Kidney (tissue), 14 donors: ENCODE measurements around the gene SCN10A. TPM values are rescaled to one million over a fixed set of nuclear protein-coding genes. Genes with fewer than 3 reads are reported as not detected.

Experiments
- DNase-seq, 5 donors: peaks; one replicate each; pipeline ENCODE4 v3.0.0-alpha.2; 2013 to 2020
- FAIRE-seq: peaks from 2 replicates; lab custom pipeline; 2012; peaks lifted over from hg19 to GRCh38; lab: Jason Lieb, UNC
- H3K27ac ChIP-seq, 2 donors: one replicate each; pipeline ENCODE4 v1.7.0; 2013; ENCODE audit warnings: low read depth in 2 of 2, low read length in 2 of 2, inconsistent platforms in 1 of 2
- H3K27me3 ChIP-seq: one replicate; pipeline ENCODE4 v1.7.1; 2013; ENCODE audit warnings: low read length, inconsistent platforms; ENCODE audit not compliant: control insufficient read depth, insufficient read depth
- H3K36me3 ChIP-seq, 3 donors: one replicate each; pipeline versions ENCODE4 v1.7.0 to v1.7.1; 2013; ENCODE audit warnings: low read length in 3 of 3, control low read depth in 1 of 3, inconsistent platforms in 1 of 3; ENCODE audit not compliant: insufficient read depth in 3 of 3, control insufficient read depth in 2 of 3
- H3K4me1 ChIP-seq, 3 donors: one replicate each; pipeline versions ENCODE4 v1.7.0 to v1.7.1; 2013; ENCODE audit warnings: low read length in 3 of 3, inconsistent platforms in 1 of 3, low read depth in 1 of 3; ENCODE audit not compliant: control insufficient read depth in 2 of 3, insufficient read depth in 2 of 3
- H3K4me3 ChIP-seq, 3 donors: one replicate each; pipeline versions ENCODE4 v1.7.0 to v1.8.1; 2013; ENCODE audit warnings: low read length in 3 of 3, control low read depth in 1 of 3, inconsistent platforms in 1 of 3
- H3K9ac ChIP-seq, 3 donors: one replicate each; pipeline versions ENCODE4 v1.7.0 to v1.7.1; 2013; ENCODE audit warnings: low read length in 3 of 3, control low read depth in 1 of 3, inconsistent platforms in 1 of 3
- H3K9me3 ChIP-seq, 3 donors: one replicate each; pipeline versions ENCODE4 v1.7.0 to v1.7.1; 2013; ENCODE audit warnings: low read length in 3 of 3, control low read depth in 1 of 3, inconsistent platforms in 1 of 3; ENCODE audit not compliant: control insufficient read depth in 2 of 3, insufficient read depth in 1 of 3
- CTCF ChIP-seq: IDR thresholded peaks from 3 replicates; pipeline ENCODE4 v1.5.1; 2012; ENCODE audit warnings: mild to moderate bottlenecking, moderate library complexity, borderline replicate concordance; ENCODE audit not compliant: insufficient read depth; ENCODE audit errors: extremely low read depth
- intact Hi-C: fragments of 100-400 bp; cut with DNase I; formaldehyde crosslinking; loops from one replicate; pipeline ENCODE4 v1.11.1; 2022
- polyA plus RNA-seq: library from polyadenylated mRNA; stranded (reverse); fragments of 350-450 nt; fragmentation: Illumina TruSeq; extraction: RNeasy Lipid Tissue Mini Kit (QIAGEN cat#74804); gene quantifications from one replicate; pipeline ENCODE4 v1.2.3, GENCODE V29; 2014; ENCODE audit warnings: low read depth, low replicate concordance; ENCODE audit not compliant: insufficient read depth
- total RNA-seq: library from RNA; stranded (reverse); fragmentation: NEBNext Ultra II Directional; extraction: Animal tissue kit (Norgen Biotek cat#: 25700); gene quantifications from one replicate; pipeline ENCODE4 v1.2.1, GENCODE V29; 2021
- donor health status: control.
- donor health status: control.
- donor health status: control.
- donor health status: control.
- donor health status: control.
- donor health status: DM: yes; HTN: yes; CAD: no.
- donor health status: Normal renal cell carcinoma (clear cell type).

The SCN10A gene
- total and polyA plus RNA-seq, 2 donors from 2014 or later: not detected

- Histone ChIP-seq H3K27me3 (no peaks in the 10 kb centered on the region), H3K4me1 (no peaks in the 10 kb centered on the region), H3K36me3 (no peaks in the 10 kb centered on the region), H3K4me3 (no peak overlapping the region), H3K27ac (no peak overlapping the region), H3K9ac (no peak overlapping the region), H3K9me3 (no peaks in the 10 kb centered on the region)
- DNase-seq (peak in 4 of 5 donors; percentile 79 to 95 (median 89)), FAIRE-seq (no peak)
- no peak for TF ChIP-seq CTCF
- intact Hi-C loops: no loop called here
Measured at GRCh38 chr3:38805765-38806386, 10.1 kb downstream of the SCN10A start.

- no peak for TF ChIP-seq CTCF
- Histone ChIP-seq H3K4me3 (no peak overlapping the region), H3K27ac (no peak overlapping the region), H3K9me3 (no peaks in the 10 kb centered on the region), H3K27me3 (no peaks in the 10 kb centered on the region), H3K36me3 (no peaks in the 10 kb centered on the region), H3K9ac (no peak overlapping the region), H3K4me1 (no peaks in the 10 kb centered on the region)
- no peak for FAIRE-seq
- no peak for DNase-seq
- intact Hi-C loops: no loop called here
Measured at GRCh38 chr3:38805004-38805403, 11.0 kb downstream of the SCN10A start.

GRCh38 chr3:38800511-38800910 lies 15.5 kb downstream of the SCN10A start:
- FAIRE-seq (no peak), DNase-seq (no peak)
- no peak for TF ChIP-seq CTCF
- no peaks in the 10 kb centered on the region for H3K9me3 ChIP-seq
- no peak overlapping the region for H3K9ac ChIP-seq
- no peaks in the 10 kb centered on the region for H3K27me3 ChIP-seq
- H3K4me1 ChIP-seq: no peaks in the 10 kb centered on the region
- no peak overlapping the region for H3K4me3 ChIP-seq
- intact Hi-C loops: no loop called here
- no peaks in the 10 kb centered on the region for H3K36me3 ChIP-seq
- no peak overlapping the region for H3K27ac ChIP-seq

GRCh38 chr3:38793721-38794120 lies 22.3 kb downstream of the SCN10A start:
- no peak for TF ChIP-seq CTCF
- no peaks in the 10 kb centered on the region for H3K9me3 ChIP-seq
- H3K27me3 ChIP-seq: no peaks in the 10 kb centered on the region
- H3K27ac ChIP-seq: no peak overlapping the region
- no peaks in the 10 kb centered on the region for H3K4me1 ChIP-seq
- no peak overlapping the region for H3K4me3 ChIP-seq
- intact Hi-C loops: no loop called here
- DNase-seq: no peak
- H3K36me3 ChIP-seq: no peaks in the 10 kb centered on the region
- no peak overlapping the region for H3K9ac ChIP-seq
- FAIRE-seq: no peak
